AG04450 (cell line): Measurements from ENCODE around the gene TRMT10C. TPM values are rescaled to one million over a fixed set of nuclear protein-coding genes. Genes with fewer than 3 reads are reported as not detected.
"Not testable (repeated sequence)": the region's sequence is repeated elsewhere in the genome, so short reads cannot be mapped to it uniquely, and the experiment has no call there.

ENCODE experiments used
- CTCF ChIA-PET: fragments of 300-600, 350-600 bp; formaldehyde crosslinking; extraction: SDS; loops from one replicate; lab custom pipeline; 2022; ENCODE audit warnings: antibody characterized with exemption, inconsistent platforms; lab: Charles Lee
- POLR2A ChIA-PET: fragments of 350-600 bp; formaldehyde crosslinking; extraction: SDS; loops from one replicate; lab custom pipeline; 2021; ENCODE audit warnings: antibody characterized with exemption, inconsistent platforms; lab: Yijun Ruan, JAX
- DNase-seq: peaks from one replicate; pipeline ENCODE4 v3.0.0-alpha.2; 2011; ENCODE audit warnings: low read depth, low spot score
- H3K27ac ChIP-seq: one replicate; pipeline ENCODE4 v1.5.1; 2012; ENCODE audit warnings: low read depth, low read length, control low read depth
- H3K27me3 ChIP-seq: one replicate; pipeline ENCODE4 v1.6.0; 2012; ENCODE audit warnings: low read length; ENCODE audit not compliant: control insufficient read depth, insufficient read depth
- H3K4me3 ChIP-seq: 2 replicates; pipeline ENCODE4 v1.5.1; 2011; ENCODE audit warnings: mild to moderate bottlenecking, low read depth, low read length, control low read depth
- H3K9me3 ChIP-seq: 2 replicates; pipeline ENCODE4 v1.5.1; 2012; ENCODE audit warnings: low read length; ENCODE audit not compliant: control insufficient read depth, insufficient read depth
- polyA plus RNA-seq: library from polyadenylated mRNA; depleted of rRNA; stranded (reverse); fragments of >200 nt; gene quantifications from 2 replicates; pipeline ENCODE4 v1.2.3, GENCODE V29; 2011
- TF ChIP-seq, protein P1 (sequence below): IDR thresholded peaks from 2 replicates; pipeline ENCODE4 v1.5.1; 2011; ENCODE audit warnings: low read depth, low read length, control low read depth, inconsistent platforms

The TRMT10C gene
- polyA plus RNA-seq, 1 experiment: 26.1 TPM

- Histone ChIP-seq H3K27me3 (peaks cover 3% of the 10 kb centered on the region), H3K4me3 (no peak overlapping the region), H3K9me3 (no peaks in the 10 kb centered on the region; the same call in 1 of the 2 replicates), H3K27ac (no peak overlapping the region)
- POLR2A ChIA-PET: no interaction called here
- DNase-seq: no peak
- TF ChIP-seq, protein P1, sequence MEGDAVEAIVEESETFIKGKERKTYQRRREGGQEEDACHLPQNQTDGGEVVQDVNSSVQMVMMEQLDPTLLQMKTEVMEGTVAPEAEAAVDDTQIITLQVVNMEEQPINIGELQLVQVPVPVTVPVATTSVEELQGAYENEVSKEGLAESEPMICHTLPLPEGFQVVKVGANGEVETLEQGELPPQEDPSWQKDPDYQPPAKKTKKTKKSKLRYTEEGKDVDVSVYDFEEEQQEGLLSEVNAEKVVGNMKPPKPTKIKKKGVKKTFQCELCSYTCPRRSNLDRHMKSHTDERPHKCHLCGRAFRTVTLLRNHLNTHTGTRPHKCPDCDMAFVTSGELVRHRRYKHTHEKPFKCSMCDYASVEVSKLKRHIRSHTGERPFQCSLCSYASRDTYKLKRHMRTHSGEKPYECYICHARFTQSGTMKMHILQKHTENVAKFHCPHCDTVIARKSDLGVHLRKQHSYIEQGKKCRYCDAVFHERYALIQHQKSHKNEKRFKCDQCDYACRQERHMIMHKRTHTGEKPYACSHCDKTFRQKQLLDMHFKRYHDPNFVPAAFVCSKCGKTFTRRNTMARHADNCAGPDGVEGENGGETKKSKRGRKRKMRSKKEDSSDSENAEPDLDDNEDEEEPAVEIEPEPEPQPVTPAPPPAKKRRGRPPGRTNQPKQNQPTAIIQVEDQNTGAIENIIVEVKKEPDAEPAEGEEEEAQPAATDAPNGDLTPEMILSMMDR: no peak
- CTCF ChIA-PET: no interaction called here
These were observed 13.1 kb upstream of the TRMT10C start for GRCh38 chr3:101548527-101549105.

- ChIA-PET POLR2A (no interaction called here), CTCF (no interaction called here)
- Histone ChIP-seq H3K27me3 (no peaks in the 10 kb centered on the region), H3K4me3 (no peak overlapping the region), H3K9me3 (no peaks in the 10 kb centered on the region; the same call in 1 of the 2 replicates), H3K27ac (no peak overlapping the region)
- no peak for DNase-seq
- TF ChIP-seq, protein P1: no peak
These were observed 12.2 kb upstream of the TRMT10C start for GRCh38 chr3:101549473-101549872.

DNA sequence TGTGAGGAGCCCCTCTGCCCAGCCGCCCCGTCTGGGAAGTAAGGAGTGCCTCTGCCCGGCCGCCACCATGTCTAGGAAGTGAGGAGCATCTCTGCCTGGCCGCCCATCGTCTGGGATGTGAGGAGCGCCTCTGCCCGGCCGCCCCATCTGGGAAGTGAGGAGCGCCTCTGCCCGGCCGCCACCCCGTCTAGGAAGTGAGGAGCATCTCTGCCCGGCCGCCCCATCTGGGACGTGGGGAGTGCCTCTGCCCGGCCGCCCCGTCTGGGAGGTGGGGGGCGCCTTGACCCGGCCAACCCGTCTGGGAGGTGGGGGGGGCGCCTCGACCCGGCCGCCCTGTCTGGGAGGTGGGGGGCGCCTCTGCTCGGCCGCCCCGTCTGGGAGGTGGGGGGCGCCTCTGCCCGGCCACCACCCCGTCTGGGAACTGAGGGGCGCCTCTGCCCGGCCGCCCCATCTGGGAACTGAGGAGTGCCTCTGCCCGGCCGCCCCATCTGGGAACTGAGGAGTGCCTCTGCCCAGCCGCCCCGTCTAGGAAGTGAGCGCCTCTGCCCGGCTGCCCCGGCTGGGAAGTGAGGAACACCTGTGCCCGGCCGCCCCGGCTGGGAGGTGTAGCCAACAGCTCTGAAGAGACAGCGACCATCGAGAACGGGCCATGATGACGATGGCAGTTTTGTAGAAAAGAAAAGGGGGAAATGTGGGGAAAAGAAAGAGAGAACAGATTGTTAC is 10.1 kb upstream of the TRMT10C start:
- POLR2A ChIA-PET, H3K4me3 ChIP-seq, H3K9me3 ChIP-seq, DNase-seq, H3K27ac ChIP-seq, H3K27me3 ChIP-seq, CTCF ChIA-PET: not testable (repeated sequence)

- POLR2A ChIA-PET, CTCF ChIA-PET: not testable (repeated sequence)
These were observed 8.3 kb upstream of the TRMT10C start for GRCh38 chr3:101553381-101553780.

GRCh38 chr3:101556064-101556463 is 5.6 kb upstream of the TRMT10C start:
- DNase-seq: no peak
- H3K9me3 ChIP-seq: no peaks in the 10 kb centered on the region; the same call in 1 of the 2 replicates
- H3K27me3 ChIP-seq: peaks cover 4% of the 10 kb centered on the region
- POLR2A ChIA-PET: interaction anchor here (0.6 kb wide), 1 partner anchor 125 kb away, joined by 8 read pairs; no protein-coding TSS in a partner anchor
- H3K27ac ChIP-seq: no peak overlapping the region
- no peak overlapping the region for H3K4me3 ChIP-seq
- CTCF ChIA-PET: interaction anchor here (0.6 kb wide), 1 partner anchor 468 kb away, joined by 5 read pairs; no protein-coding TSS in a partner anchor
- TF ChIP-seq, protein P1: no peak

More at GRCh38 chr3:101553381-101553780, 8.3 kb upstream of the TRMT10C start:
- DNase-seq, H3K4me3 ChIP-seq, H3K9me3 ChIP-seq, H3K27me3 ChIP-seq, H3K27ac ChIP-seq: not testable (repeated sequence)
